Measurements from ENCODE around the gene KIF7.

The KIF7 gene

GRCh38 chr15:89640245-89640644, 15.0 kb downstream of the KIF7 start:
- H3K9ac ChIP-seq (ENCODE audit: low read length): no peak overlapping the region
- no peaks in the 10 kb centered on the region for H3K4me1 ChIP-seq (ENCODE audit: control insufficient read depth, low read depth, low read length)
- no peak overlapping the region for H3K27ac ChIP-seq (ENCODE audit: low read length)
- peaks cover 21% of the 10 kb centered on the region for H3K36me3 ChIP-seq (ENCODE audit: control insufficient read depth, low read depth, low read length)
- H3K4me3 ChIP-seq (ENCODE audit: low read length): no peak overlapping the region
- no peaks in the 10 kb centered on the region for H3K27me3 ChIP-seq (ENCODE audit: control insufficient read depth, insufficient read depth, low read length)
- peaks cover 3% of the 10 kb centered on the region for H3K9me3 ChIP-seq (ENCODE audit: control insufficient read depth, low read depth, low read length)

GRCh38 chr15:89633585-89633984, 21.7 kb downstream of the KIF7 start:
- no peaks in the 10 kb centered on the region for H3K27me3 ChIP-seq (ENCODE audit: control insufficient read depth, insufficient read depth, low read length)
- no peak overlapping the region for H3K27ac ChIP-seq (ENCODE audit: low read length)
- H3K4me1 ChIP-seq (ENCODE audit: control insufficient read depth, low read depth, low read length): no peaks in the 10 kb centered on the region
- no peak overlapping the region for H3K9ac ChIP-seq (ENCODE audit: low read length)
- no peak overlapping the region for H3K4me3 ChIP-seq (ENCODE audit: low read length)
- peaks cover 43% of the 10 kb centered on the region for H3K36me3 ChIP-seq (ENCODE audit: control insufficient read depth, low read depth, low read length)
- H3K9me3 ChIP-seq (ENCODE audit: control insufficient read depth, low read depth, low read length): no peaks in the 10 kb centered on the region

GRCh38 chr15:89632563-89633430, 22.5 kb downstream of the KIF7 start:
- Histone ChIP-seq H3K27ac (ENCODE audit: low read length) (no peak overlapping the region), H3K4me1 (ENCODE audit: control insufficient read depth, low read depth, low read length) (no peaks in the 10 kb centered on the region), H3K4me3 (ENCODE audit: low read length) (no peak overlapping the region), H3K36me3 (ENCODE audit: control insufficient read depth, low read depth, low read length) (peaks cover 51% of the 10 kb centered on the region), H3K27me3 (ENCODE audit: control insufficient read depth, insufficient read depth, low read length) (no peaks in the 10 kb centered on the region), H3K9me3 (ENCODE audit: control insufficient read depth, low read depth, low read length) (no peaks in the 10 kb centered on the region), H3K9ac (ENCODE audit: low read length) (no peak overlapping the region)

- Histone ChIP-seq H3K27me3 (ENCODE audit: control insufficient read depth, insufficient read depth, low read length) (no peaks in the 10 kb centered on the region), H3K36me3 (ENCODE audit: control insufficient read depth, low read depth, low read length) (peaks cover 60% of the 10 kb centered on the region), H3K9ac (ENCODE audit: low read length) (no peak overlapping the region), H3K27ac (ENCODE audit: low read length) (no peak overlapping the region), H3K4me1 (ENCODE audit: control insufficient read depth, low read depth, low read length) (no peaks in the 10 kb centered on the region), H3K4me3 (ENCODE audit: low read length) (no peak overlapping the region), H3K9me3 (ENCODE audit: control insufficient read depth, low read depth, low read length) (no peaks in the 10 kb centered on the region)
Observed at GRCh38 chr15:89631902-89632264, 23.4 kb downstream of the KIF7 start.

- Histone ChIP-seq H3K4me3 (ENCODE audit: low read length) (no peak overlapping the region), H3K9me3 (ENCODE audit: control insufficient read depth, low read depth, low read length) (no peaks in the 10 kb centered on the region), H3K9ac (ENCODE audit: low read length) (no peak overlapping the region), H3K36me3 (ENCODE audit: control insufficient read depth, low read depth, low read length) (peaks cover 66% of the 10 kb centered on the region), H3K27me3 (ENCODE audit: control insufficient read depth, insufficient read depth, low read length) (no peaks in the 10 kb centered on the region), H3K27ac (ENCODE audit: low read length) (no peak overlapping the region), H3K4me1 (ENCODE audit: control insufficient read depth, low read depth, low read length) (no peaks in the 10 kb centered on the region)
Observed at GRCh38 chr15:89630974-89631901, 24.0 kb downstream of the KIF7 start.

- Histone ChIP-seq H3K27ac (ENCODE audit: low read length) (no peak overlapping the region), H3K4me3 (ENCODE audit: low read length) (no peak overlapping the region), H3K4me1 (ENCODE audit: control insufficient read depth, low read depth, low read length) (no peaks in the 10 kb centered on the region), H3K9ac (ENCODE audit: low read length) (no peak overlapping the region), H3K36me3 (ENCODE audit: control insufficient read depth, low read depth, low read length) (peaks cover 76% of the 10 kb centered on the region), H3K9me3 (ENCODE audit: control insufficient read depth, low read depth, low read length) (no peaks in the 10 kb centered on the region), H3K27me3 (ENCODE audit: control insufficient read depth, insufficient read depth, low read length) (no peaks in the 10 kb centered on the region)
Observed at GRCh38 chr15:89630260-89630659, 25.0 kb downstream of the KIF7 start.

GRCh38 chr15:89629829-89630228, 25.4 kb downstream of the KIF7 start:
- Histone ChIP-seq H3K36me3 (ENCODE audit: control insufficient read depth, low read depth, low read length) (peaks cover 80% of the 10 kb centered on the region), H3K27me3 (ENCODE audit: control insufficient read depth, insufficient read depth, low read length) (no peaks in the 10 kb centered on the region), H3K4me3 (ENCODE audit: low read length) (no peak overlapping the region), H3K4me1 (ENCODE audit: control insufficient read depth, low read depth, low read length) (no peaks in the 10 kb centered on the region), H3K9me3 (ENCODE audit: control insufficient read depth, low read depth, low read length) (no peaks in the 10 kb centered on the region), H3K27ac (ENCODE audit: low read length) (no peak overlapping the region), H3K9ac (ENCODE audit: low read length) (no peak overlapping the region)

GRCh38 chr15:89628806-89629715, 26.2 kb downstream of the KIF7 start:
- Histone ChIP-seq H3K9ac (ENCODE audit: low read length) (no peak overlapping the region), H3K36me3 (ENCODE audit: control insufficient read depth, low read depth, low read length) (peaks cover 88% of the 10 kb centered on the region), H3K4me3 (ENCODE audit: low read length) (no peak overlapping the region), H3K27ac (ENCODE audit: low read length) (no peak overlapping the region), H3K27me3 (ENCODE audit: control insufficient read depth, insufficient read depth, low read length) (no peaks in the 10 kb centered on the region), H3K4me1 (ENCODE audit: control insufficient read depth, low read depth, low read length) (no peaks in the 10 kb centered on the region), H3K9me3 (ENCODE audit: control insufficient read depth, low read depth, low read length) (no peaks in the 10 kb centered on the region)

GRCh38 chr15:89628301-89628700, 27.0 kb downstream of the KIF7 start:
- Histone ChIP-seq H3K36me3 (ENCODE audit: control insufficient read depth, low read depth, low read length) (peaks cover 93% of the 10 kb centered on the region), H3K27ac (ENCODE audit: low read length) (no peak overlapping the region), H3K9ac (ENCODE audit: low read length) (no peak overlapping the region)

GRCh38 chr15:89627256-89627970, 27.9 kb downstream of the KIF7 start:
- H3K9ac ChIP-seq (ENCODE audit: low read length): no peak overlapping the region
- no peak overlapping the region for H3K4me3 ChIP-seq (ENCODE audit: low read length)
- no peak overlapping the region for H3K27ac ChIP-seq (ENCODE audit: low read length)
- H3K4me1 ChIP-seq (ENCODE audit: control insufficient read depth, low read depth, low read length): no peaks in the 10 kb centered on the region
- no peaks in the 10 kb centered on the region for H3K9me3 ChIP-seq (ENCODE audit: control insufficient read depth, low read depth, low read length)
- peaks cover 95% of the 10 kb centered on the region for H3K36me3 ChIP-seq (ENCODE audit: control insufficient read depth, low read depth, low read length)
- no peaks in the 10 kb centered on the region for H3K27me3 ChIP-seq (ENCODE audit: control insufficient read depth, insufficient read depth, low read length)

More at GRCh38 chr15:89628301-89628700, 27.0 kb downstream of the KIF7 start:
- H3K4me3 ChIP-seq (ENCODE audit: low read length): no peak overlapping the region
- no peaks in the 10 kb centered on the region for H3K4me1 ChIP-seq (ENCODE audit: control insufficient read depth, low read depth, low read length)
- no peaks in the 10 kb centered on the region for H3K27me3 ChIP-seq (ENCODE audit: control insufficient read depth, insufficient read depth, low read length)
- no peaks in the 10 kb centered on the region for H3K9me3 ChIP-seq (ENCODE audit: control insufficient read depth, low read depth, low read length)
